Stimulated activated memory B cell treated with anti-CD40 and anti-IgM and Interleukin-4, amounts not matched to agents 10 μg/mL and 1 μg/mL and 100 μg/mL, for 72 hours (primary cell): ENCODE data around the gene ANO2.

Experiments
- ATAC-seq: fragments of 150-1000 bp; cut with Tn5 transposase; 2 replicates; pipeline ENCODE4 v1.10.0; 2021
- H3K27ac Mint-ChIP-seq: one replicate; pipeline ENCODE4 v1.8.0; 2022; ENCODE audit warnings: mild to moderate bottlenecking, mixed read lengths
- H3K27me3 Mint-ChIP-seq: one replicate; pipeline ENCODE4 v1.8.0; 2022; ENCODE audit warnings: mixed read lengths
- H3K36me3 Mint-ChIP-seq: one replicate; pipeline ENCODE4 v1.8.0; 2022; ENCODE audit warnings: mixed read lengths
- H3K4me1 Mint-ChIP-seq: one replicate; pipeline ENCODE4 v1.8.0; 2022; ENCODE audit warnings: mixed read lengths
- H3K4me3 Mint-ChIP-seq: one replicate; pipeline ENCODE4 v1.8.0; 2022; ENCODE audit warnings: mild to moderate bottlenecking, moderate library complexity, mixed read lengths
- H3K9me3 Mint-ChIP-seq: one replicate; pipeline ENCODE4 v1.8.0; 2022; ENCODE audit warnings: mixed read lengths

The ANO2 gene

DNA sequence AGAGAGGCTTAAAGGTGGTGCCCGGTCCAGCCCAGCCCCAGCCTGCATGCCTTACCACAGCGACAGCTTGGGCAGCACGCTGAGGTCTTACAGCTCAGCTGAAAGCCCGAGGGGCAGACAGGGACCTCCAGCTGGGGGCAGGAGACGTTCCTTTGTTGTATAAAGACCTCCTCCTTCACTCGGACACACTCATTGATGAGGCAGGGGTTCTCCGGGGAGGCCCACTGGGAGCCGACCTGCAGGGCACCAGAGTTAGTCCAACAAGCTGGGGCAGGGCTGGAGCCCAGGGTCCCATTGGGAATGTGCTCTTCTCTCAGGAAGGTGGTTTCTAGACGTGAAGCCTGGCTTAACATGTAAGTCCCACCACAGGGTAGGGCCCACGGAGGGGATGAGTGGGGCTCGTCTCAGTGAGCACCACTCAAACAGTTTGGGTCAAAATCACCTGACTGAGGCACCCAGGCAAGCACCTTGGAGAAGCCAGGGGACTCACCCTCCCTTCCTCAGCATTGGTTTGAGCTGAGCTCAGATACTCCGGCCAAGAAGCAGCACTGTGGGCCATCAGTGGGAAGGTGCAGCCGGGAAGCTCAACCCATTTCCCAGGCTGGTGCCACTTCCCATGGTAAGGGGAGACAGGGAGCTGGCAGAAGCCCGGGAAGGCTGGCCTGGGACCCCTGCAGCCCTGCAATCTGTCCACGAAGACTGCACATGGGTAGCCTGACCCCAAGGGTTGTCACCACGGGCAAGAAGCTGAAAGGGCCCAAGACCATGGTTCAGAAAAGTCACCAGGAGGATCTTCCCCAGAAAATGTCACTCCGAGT, 24.3 kb upstream of the ANO2 start:
- Mint-ChIP-seq H3K36me3 (no peaks in the 10 kb centered on the region), H3K4me3 (no peak overlapping the region), H3K27me3 (peaks cover 68% of the 10 kb centered on the region), H3K4me1 (no peaks in the 10 kb centered on the region), H3K27ac (no peak overlapping the region), H3K9me3 (no peaks in the 10 kb centered on the region)
- ATAC-seq: no peak

DNA sequence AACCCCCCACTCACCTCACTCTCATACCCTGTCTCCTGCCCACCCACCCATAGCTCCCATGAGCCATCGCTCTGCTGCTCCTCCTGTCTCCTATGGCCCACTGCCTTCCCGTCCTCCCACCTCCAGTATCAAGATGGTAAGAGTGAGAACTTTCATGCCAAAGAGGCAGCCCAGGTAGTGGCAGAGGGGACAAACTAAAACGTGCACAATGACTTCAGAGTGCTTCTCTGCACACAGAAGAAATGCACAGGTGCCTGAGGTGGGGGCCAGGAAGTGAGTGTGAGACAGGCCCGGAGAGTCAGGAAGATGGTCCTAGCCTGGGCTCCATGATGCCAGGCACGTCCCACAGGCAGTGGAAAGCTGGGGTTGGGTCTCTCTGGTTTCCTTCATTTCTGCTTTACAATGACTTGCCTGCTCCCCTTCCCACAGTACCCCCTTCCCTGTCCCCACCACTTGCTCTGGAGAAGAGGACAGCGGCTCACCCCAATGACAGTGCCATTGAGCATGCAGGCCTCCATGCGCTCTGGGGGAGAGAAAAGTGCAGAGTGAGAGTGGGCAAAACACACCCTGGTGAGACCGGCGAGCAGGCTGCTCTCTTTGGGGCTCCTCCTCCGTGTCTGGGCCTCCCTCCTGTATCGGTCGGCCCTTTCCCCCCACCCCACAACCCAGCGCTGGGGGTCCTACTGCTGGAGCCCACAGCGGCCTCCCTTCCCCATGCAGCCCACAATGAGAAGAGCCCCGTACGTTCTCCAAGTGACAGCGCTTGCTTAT, 22.8 kb upstream of the ANO2 start:
- ATAC-seq: no peak
- no peak overlapping the region for H3K4me3 Mint-ChIP-seq
- no peak overlapping the region for H3K27ac Mint-ChIP-seq
- H3K4me1 Mint-ChIP-seq: no peaks in the 10 kb centered on the region
- H3K36me3 Mint-ChIP-seq: no peaks in the 10 kb centered on the region
- H3K9me3 Mint-ChIP-seq: no peaks in the 10 kb centered on the region
- peaks cover 55% of the 10 kb centered on the region for H3K27me3 Mint-ChIP-seq

DNA sequence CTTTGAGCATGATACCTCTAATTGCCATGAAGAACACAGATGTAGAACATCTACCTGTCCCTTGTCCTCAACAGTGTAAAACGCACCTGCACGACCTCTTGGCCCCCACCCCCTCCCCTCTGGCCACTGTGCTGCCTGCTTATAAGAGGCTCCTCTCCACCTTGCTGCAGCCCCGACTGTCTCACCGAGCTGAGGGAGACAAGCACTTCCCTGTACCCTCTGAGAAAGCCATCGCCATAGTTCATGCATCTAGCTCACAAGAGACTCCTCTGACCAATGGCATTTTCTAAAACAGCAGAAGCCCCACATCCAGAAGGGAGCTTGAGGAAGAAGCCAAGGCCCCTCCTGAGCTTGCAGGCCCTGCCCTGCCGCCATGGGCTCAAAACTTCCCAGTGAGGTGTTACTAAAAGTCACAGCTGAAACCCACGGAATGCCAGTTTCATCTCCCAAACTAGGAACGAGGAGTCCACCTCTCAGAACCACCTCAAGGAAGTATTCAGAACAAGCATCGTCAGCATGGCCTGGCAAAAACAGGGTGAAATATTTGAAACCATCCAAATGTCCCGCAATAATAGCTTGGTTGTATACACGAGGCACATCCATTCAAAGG, 21.5 kb upstream of the ANO2 start:
- no peak for ATAC-seq
- Mint-ChIP-seq H3K9me3 (no peaks in the 10 kb centered on the region), H3K36me3 (no peaks in the 10 kb centered on the region), H3K4me1 (no peaks in the 10 kb centered on the region), H3K4me3 (no peak overlapping the region), H3K27ac (no peak overlapping the region), H3K27me3 (peaks cover 44% of the 10 kb centered on the region)

DNA sequence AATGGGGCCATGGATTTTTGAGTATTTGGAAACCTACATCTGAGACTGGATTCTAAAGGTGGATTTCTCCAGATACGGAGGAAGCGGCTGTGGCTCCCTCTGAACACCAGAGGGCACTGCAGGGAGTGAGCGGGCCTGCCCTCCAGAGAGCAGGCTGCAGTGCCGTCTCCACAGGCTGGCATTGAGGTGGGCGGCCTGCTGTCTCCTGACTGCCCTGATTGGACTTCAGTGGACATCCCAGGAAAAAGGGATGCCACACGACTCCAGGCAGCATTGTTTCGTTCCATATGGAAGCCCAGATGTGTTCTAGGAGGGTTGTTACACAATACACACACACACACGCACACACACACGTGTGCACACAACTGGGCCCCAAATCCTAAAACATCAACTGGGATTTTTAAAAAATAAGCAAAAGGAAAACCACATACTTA, 20.9 kb upstream of the ANO2 start:
- H3K36me3 Mint-ChIP-seq: no peaks in the 10 kb centered on the region
- ATAC-seq: peak; percentile 65
- H3K27me3 Mint-ChIP-seq: peaks cover 38% of the 10 kb centered on the region
- H3K4me3 Mint-ChIP-seq: no peak overlapping the region
- H3K4me1 Mint-ChIP-seq: no peaks in the 10 kb centered on the region
- H3K9me3 Mint-ChIP-seq: no peaks in the 10 kb centered on the region
- no peak overlapping the region for H3K27ac Mint-ChIP-seq

DNA sequence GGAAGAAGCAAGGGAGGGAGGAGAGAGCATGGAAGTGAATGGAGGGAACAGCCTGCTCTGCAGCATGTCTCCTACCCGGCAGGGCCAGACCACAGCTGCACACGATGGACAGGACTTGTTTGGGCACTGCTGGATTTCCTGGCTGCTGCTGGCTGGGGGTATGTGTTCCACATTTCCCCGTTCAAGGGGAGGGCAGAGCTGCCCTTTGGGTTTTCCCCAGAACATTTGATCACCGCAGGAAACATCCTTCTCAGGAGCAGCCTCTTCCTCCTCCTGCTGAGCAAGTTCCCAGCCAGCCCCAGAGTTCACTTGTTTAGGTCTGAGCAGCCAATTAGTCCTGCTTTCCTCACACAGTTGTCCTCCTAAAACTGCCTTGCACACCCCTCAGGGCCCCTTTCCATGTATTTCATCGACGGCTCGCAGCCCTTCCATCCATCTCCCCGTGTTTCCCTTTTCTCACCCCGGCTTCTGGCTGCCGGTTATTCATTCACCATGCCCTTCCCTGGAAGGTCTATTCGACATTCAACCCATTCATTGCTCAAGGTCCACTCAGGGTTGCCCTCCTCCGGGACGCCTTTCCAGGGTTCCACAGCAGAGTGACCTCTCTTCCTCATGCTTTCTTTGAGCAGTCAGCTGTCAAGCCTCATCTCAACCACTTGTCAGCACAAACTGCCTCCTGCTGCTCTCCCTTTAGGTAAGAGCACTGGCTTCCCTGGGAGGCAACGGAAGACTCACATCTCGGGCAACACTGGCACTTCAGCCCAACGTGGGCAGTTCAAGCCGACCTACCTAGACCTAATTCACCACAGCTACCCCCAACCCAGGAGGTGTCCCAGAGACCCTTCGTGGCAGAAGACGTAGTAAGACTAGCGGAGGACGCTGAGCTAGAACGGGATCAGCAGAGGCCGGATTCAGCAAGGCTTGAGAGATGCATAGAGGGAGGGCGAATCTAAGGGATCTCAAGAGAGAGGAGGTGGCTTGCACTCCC, 20.1 kb upstream of the ANO2 start:
- Mint-ChIP-seq H3K4me3 (no peak overlapping the region), H3K27ac (no peak overlapping the region), H3K9me3 (no peaks in the 10 kb centered on the region), H3K4me1 (no peaks in the 10 kb centered on the region), H3K36me3 (no peaks in the 10 kb centered on the region), H3K27me3 (peaks cover 31% of the 10 kb centered on the region)
- ATAC-seq: no peak

DNA sequence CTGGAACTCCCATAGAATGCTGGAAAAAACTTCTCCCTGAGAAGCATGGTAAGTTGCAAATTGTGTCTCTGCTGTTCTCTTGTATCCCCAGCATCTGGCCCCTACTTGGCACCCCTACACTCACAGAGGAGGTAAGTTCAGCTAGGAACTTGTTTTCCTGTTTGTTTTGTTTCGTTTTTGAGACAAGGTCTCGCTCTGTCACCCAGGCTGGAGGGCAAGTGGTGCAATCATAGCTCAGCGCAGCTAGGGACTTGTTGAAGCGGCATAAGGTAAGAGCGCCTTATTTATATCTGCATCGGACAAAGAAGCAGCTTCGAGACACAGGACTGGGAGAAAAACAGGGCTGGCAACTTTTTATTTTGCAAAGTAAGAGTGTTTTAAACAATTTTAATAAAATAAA, 18.5 kb upstream of the ANO2 start:
- Mint-ChIP-seq H3K27ac (no peak overlapping the region), H3K36me3 (no peaks in the 10 kb centered on the region), H3K27me3 (peaks cover 26% of the 10 kb centered on the region), H3K9me3 (no peaks in the 10 kb centered on the region), H3K4me1 (no peaks in the 10 kb centered on the region), H3K4me3 (no peak overlapping the region)
- ATAC-seq: no peak

DNA sequence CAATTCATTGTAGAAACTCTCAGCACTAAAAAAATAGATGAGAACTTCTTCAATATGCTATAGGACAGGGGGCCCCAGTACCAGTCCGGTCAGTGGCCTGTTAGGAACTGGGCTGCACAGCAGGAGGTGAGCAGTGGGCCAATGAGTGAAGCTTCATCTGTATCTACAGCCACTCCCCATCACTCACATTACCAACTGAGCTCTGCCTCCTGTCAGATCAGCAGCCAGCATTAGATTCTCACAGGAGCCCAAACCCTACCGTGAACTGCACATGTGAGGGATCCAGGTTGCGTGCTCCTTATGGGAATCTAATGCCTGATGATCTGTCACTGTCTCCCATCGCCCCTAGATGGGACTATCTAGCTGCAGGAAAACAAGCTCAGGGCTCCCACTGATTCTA, 15.7 kb upstream of the ANO2 start:
- peaks cover 42% of the 10 kb centered on the region for H3K27me3 Mint-ChIP-seq
- no peak overlapping the region for H3K4me3 Mint-ChIP-seq
- no peaks in the 10 kb centered on the region for H3K36me3 Mint-ChIP-seq
- H3K4me1 Mint-ChIP-seq: no peaks in the 10 kb centered on the region
- no peak overlapping the region for H3K27ac Mint-ChIP-seq
- no peaks in the 10 kb centered on the region for H3K9me3 Mint-ChIP-seq
- no peak for ATAC-seq

DNA sequence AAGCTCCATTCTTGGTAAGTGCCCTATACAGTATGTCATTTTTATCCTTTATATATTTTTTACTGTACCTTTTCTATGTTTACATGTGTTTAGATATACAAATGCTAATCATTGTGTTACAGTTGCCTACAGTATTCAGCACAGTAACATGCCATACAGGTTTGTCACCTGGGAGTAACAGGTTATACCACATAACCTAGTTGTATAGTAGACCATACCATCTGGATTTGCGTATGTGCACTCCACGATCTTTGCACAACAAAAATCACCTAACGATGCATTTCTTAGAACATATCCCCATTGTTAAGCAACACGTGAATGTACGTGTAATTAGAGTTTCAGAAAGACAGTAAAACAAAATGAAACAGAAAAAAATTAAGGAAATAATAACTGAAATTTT, 11.9 kb upstream of the ANO2 start:
- no peak overlapping the region for H3K27ac Mint-ChIP-seq
- no peaks in the 10 kb centered on the region for H3K9me3 Mint-ChIP-seq
- peaks cover 64% of the 10 kb centered on the region for H3K27me3 Mint-ChIP-seq
- no peaks in the 10 kb centered on the region for H3K4me1 Mint-ChIP-seq
- H3K36me3 Mint-ChIP-seq: no peaks in the 10 kb centered on the region
- ATAC-seq: no peak
- no peak overlapping the region for H3K4me3 Mint-ChIP-seq

DNA sequence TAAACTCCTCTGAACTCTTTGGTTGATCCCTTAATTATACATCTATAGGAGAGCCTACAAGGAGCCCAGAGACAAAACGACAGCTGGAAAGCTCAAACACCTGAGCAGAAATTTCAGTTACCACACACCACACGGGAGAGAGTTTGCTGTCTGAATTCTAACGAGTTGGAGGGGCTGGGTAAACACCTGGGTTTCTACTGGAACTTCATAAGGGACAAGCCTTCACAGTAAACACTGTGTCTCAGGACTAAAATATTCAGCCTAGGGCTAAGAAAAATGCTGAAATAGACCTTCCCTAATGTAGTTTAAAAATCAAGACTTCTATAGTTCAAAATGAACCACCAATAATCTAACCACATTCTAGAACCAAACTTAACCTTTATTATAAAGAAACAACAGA, 9.6 kb upstream of the ANO2 start:
- Mint-ChIP-seq H3K27ac (no peak overlapping the region), H3K36me3 (no peaks in the 10 kb centered on the region), H3K27me3 (peaks cover 80% of the 10 kb centered on the region), H3K4me1 (no peaks in the 10 kb centered on the region), H3K9me3 (no peaks in the 10 kb centered on the region), H3K4me3 (no peak overlapping the region)
- no peak for ATAC-seq

DNA sequence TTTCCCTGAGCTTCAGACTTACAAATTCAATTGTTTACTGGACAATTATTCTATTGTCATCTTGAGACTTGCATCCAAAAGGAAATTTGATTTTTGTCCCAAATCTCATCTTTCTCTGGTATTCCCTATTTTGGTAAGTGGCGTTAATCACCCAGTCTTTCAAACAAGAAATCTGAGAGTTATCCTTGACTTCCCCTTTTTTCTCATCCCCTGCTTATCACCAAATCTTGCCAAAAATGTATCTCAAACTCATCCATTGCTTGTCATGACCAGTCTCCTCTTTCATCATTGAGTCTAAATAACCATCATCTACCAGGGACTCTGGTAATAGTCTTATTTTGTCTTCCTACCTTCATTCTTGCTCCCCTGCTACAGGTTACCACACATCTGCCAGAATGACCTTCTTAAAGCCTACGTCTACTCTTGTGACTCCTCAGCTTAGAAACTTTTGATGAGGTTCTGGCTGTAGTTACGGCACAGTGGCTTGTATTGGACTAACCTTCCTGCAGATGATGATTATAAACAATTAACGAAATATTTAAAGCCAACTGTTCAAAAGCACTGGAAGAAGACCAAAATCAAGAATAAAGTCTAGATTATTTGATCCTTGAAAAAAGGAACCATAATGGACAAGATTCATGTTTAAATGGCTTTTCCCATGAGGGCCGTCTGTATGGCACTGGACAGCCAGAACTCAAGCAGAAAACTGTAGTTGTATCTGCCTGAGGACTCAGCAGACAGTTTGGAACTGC, 9.0 kb upstream of the ANO2 start:
- Mint-ChIP-seq H3K4me1 (no peaks in the 10 kb centered on the region), H3K4me3 (no peak overlapping the region), H3K36me3 (no peaks in the 10 kb centered on the region), H3K9me3 (no peaks in the 10 kb centered on the region), H3K27me3 (peaks cover 85% of the 10 kb centered on the region), H3K27ac (no peak overlapping the region)
- no peak for ATAC-seq

DNA sequence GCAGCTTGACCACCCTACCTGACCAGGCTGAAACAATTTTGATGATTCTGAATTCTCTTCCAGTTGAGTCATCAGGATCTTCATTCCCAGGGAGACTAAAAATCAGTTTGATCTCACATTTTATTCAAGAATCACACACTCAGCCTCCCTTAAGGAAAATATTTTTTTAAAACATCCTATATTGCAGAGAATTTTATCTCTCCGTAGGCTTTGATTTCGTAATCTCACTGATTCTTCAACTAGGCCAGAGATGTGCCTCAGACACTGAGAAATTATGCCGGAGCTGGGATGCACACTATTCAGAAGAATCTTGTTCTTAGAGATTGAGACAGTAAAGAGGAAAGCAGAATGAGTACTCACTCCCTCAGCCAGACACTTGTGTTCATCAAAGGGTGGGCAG, 7.0 kb upstream of the ANO2 start:
- Mint-ChIP-seq H3K36me3 (no peaks in the 10 kb centered on the region), H3K4me1 (no peaks in the 10 kb centered on the region), H3K27me3 (peaks cover 82% of the 10 kb centered on the region), H3K9me3 (no peaks in the 10 kb centered on the region), H3K4me3 (no peak overlapping the region), H3K27ac (no peak overlapping the region)
- ATAC-seq: no peak

DNA sequence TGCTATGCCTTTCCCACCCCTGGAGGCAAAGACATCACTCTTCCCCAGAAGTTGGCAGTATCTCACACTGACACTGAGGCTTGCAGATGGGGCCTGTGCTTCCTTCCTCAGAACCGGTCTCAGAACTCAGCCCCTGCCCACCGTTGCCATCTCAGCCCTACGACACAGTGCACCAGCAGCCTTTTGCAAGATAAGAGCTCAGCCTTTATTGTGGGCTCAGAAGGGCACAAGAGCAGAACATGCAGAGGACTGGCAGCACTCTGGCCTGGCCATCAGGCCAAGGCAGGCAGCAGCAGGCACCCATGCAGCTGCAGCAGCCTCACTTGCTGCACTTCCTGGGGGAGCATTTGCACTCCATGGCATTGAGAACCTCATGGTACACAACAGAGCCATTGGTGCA, 3.6 kb upstream of the ANO2 start:
- Mint-ChIP-seq H3K4me1 (no peaks in the 10 kb centered on the region), H3K27ac (no peak overlapping the region), H3K9me3 (no peaks in the 10 kb centered on the region), H3K36me3 (no peaks in the 10 kb centered on the region), H3K27me3 (peaks cover 88% of the 10 kb centered on the region), H3K4me3 (no peak overlapping the region)
- no peak for ATAC-seq

DNA sequence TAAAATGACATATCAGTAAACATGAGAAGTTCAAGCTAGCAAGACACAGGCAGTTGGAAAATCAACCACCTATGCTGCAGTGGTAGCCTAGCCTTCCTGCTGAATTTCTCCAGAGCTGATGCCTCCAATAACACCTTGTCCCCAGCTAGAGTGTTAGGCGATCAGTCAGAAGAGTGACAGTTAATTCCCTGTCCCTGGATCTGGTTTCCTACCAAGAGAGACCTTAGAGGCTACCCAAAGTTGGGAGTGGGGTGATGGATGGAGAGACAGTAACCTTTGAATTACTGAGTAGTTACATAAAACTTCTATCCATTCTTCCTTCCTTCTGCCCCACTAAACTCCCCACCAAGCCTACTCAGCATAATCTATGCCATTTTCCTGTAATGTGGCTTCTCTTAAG, 1.9 kb upstream of the ANO2 start:
- no peak overlapping the region for H3K27ac Mint-ChIP-seq
- peaks cover 79% of the 10 kb centered on the region for H3K27me3 Mint-ChIP-seq
- no peaks in the 10 kb centered on the region for H3K36me3 Mint-ChIP-seq
- no peaks in the 10 kb centered on the region for H3K4me1 Mint-ChIP-seq
- no peak overlapping the region for H3K4me3 Mint-ChIP-seq
- no peaks in the 10 kb centered on the region for H3K9me3 Mint-ChIP-seq
- ATAC-seq: no peak

DNA sequence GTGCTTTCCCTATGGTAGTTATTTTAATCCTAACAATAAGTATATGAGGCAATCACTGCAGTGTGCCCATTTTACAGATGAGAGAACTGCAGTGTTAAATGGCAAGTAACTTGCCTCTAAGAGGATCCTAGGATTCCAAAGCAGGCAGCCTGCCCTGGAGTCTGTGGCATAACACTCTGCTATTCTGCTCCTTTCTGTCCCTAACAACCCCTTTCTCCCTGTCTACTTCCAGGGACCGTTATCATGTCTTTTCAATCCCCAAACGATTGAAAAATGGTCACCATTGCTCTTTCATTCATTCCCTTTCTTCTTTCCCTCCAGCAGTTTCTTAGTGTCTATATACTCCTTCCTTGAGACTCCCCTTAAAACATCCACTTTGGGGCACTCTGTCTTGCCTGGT, 1.3 kb upstream of the ANO2 start:
- Mint-ChIP-seq H3K9me3 (no peaks in the 10 kb centered on the region), H3K36me3 (no peaks in the 10 kb centered on the region), H3K27me3 (peaks cover 76% of the 10 kb centered on the region), H3K27ac (no peak overlapping the region), H3K4me1 (no peaks in the 10 kb centered on the region), H3K4me3 (no peak overlapping the region)
- ATAC-seq: no peak
